GM18507 (cell line): Measurements from ENCODE around the gene PEX11B.
A peak's percentile ranks its signal among the peaks of the same experiment; 100 is the strongest.
"Not testable (repeated sequence)": the region's sequence is repeated elsewhere in the genome, so short reads cannot be mapped to it uniquely, and the experiment has no call there.

Experiments
- DNase-seq: peaks from one replicate; pipeline ENCODE4 v3.0.0; 2011; ENCODE audit warnings: low read depth; ENCODE audit not compliant: insufficient read length; ENCODE audit errors: extremely low spot score
- FAIRE-seq: peaks from 2 replicates; lab custom pipeline; 2011; peaks lifted over from hg19 to GRCh38; lab: Jason Lieb, UNC

The PEX11B gene

DNA sequence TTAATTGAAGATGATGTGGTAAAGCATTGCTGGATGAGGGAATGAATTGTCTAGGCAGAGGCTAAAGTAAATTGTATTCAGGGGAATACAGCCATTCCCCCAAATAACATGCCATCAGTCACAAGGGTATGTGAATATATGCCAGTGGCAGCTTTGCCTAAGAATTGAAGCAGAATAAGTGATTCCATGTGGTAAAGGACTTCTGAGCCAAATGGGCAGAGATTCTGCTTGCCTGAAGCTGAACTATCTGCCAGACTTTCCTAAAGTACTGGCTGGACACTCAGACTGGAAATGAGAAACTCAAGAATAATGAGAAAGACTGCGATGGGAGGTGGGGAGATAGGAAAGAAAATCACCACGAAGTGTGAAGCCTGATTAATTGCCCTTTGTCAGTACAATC lies 36.9 kb upstream of the PEX11B start:
- FAIRE-seq (no peak), DNase-seq (no peak)

GRCh38 chr1:145953861-145954260 lies 35.3 kb upstream of the PEX11B start:
- DNase-seq (no peak), FAIRE-seq (no peak)

DNA sequence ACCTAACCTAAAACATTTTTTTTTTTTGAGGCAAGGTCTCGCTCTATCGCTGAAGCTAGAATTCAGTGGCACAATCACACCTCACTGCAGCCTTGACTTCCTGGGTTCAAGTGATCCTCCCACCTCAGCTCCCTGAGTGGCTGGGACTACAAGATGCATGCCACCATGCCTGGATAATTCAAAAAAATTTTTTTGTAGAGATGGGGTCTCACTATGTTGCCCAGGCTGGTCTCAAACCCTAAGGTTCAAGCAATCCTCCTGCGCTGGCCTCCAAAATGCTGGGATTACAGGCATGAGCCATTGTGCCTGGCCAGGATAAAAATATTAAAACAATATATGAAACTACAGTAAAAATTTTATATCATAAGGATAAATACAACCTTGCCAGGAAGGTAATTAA lies 34.4 kb upstream of the PEX11B start:
- no peak for DNase-seq
- FAIRE-seq, result no peak

GRCh38 chr1:145951526-145951925 lies 33.0 kb upstream of the PEX11B start:
- no peak for FAIRE-seq

DNA sequence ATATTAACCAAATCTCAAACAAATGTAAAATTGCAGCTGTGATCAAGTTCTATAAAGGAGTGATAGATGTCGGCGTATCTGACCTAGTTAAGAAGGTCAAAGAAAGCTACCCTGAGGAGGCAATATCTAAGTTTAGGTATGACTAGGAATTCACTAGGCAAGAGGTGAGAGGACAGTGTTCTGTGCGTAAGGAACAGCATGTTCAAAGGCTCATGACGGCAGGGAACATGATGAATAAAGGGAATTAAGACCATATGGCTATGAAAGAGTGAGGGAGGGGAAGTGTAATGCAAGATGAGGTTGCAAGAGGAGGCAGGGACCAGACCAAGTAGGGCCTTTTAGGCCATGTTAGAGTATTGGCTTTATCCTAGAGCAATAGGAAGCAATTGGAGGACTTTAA lies 30.7 kb upstream of the PEX11B start:
- DNase-seq, result no peak
- no peak for FAIRE-seq

More at GRCh38 chr1:145951526-145951925, 33.0 kb upstream of the PEX11B start:
- no peak for DNase-seq

- DNase-seq (no peak), FAIRE-seq (no peak)
Measured at GRCh38 chr1:145947551-145947950, 29.0 kb upstream of the PEX11B start.

DNA sequence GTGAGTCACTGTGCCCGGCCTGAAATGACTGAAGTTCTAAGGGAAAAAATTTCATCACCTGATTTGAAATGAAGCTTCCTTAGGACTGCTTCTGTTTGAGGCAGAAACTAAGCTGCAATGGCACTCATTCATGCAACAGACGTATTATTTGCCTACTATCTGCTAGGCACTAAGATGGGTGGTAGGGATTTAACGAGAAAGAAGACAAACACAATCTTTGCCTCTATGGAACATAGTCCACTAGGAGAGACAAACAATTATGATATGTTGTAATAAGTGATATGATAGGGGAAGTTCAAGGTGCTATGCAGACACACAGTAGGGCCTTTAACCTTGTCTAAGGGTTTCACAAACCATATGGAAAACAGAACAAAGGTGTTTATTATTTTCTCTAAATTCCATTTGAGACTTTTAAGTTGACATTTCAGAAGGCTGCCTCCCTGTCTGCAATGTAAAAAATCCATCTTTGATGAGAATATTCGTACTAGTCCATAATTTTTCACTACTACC lies 28.0 kb upstream of the PEX11B start:
- no peak for DNase-seq
- FAIRE-seq, result no peak

GRCh38 chr1:145944532-145944931 lies 26.0 kb upstream of the PEX11B start:
- FAIRE-seq (no peak), DNase-seq (no peak)

DNA sequence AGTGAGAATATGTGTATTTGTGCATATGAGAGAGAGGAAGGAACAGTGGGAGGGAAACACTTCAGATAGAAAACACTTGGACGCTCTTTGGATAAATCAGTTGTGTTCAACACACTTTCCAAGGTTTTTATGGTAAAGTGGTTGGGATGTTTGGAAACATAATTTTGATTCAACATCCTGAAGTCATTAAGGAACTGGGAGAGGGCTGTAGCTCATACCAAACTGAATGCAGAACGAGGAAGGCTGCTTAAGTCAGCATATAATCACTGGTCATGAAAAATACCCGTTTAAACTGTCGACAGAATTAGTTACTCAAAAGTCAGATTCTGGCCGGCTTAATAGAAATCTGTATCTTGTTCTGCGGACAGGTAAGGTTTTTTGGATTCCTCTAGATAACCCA lies 24.4 kb upstream of the PEX11B start:
- DNase-seq (no peak), FAIRE-seq (no peak)

DNA sequence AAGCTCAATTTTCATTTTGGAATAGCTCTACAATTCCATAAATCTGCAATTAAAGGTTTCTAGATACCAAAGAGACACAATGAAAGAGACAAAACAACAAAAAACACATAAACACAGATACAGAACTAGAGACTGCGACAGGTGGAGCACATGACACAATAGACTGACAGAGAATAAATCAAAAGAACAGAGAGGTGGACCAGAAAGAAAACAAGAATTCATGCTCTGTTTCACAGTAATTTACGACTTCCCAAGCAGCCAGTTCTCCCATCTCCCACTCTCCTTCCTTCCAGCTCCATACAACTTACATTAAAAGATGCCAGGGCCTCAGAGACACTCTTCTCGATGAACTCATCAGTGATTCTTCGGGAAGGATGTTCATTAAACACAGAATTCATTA lies 23.9 kb upstream of the PEX11B start:
- FAIRE-seq (no peak), DNase-seq (no peak)

- no peak for FAIRE-seq
Measured at GRCh38 chr1:145937436-145937835, 18.9 kb upstream of the PEX11B start.

GRCh38 chr1:145936247-145936646 lies 17.7 kb upstream of the PEX11B start:
- no peak for DNase-seq
- no peak for FAIRE-seq

More at GRCh38 chr1:145937436-145937835, 18.9 kb upstream of the PEX11B start:
- no peak for DNase-seq

DNA sequence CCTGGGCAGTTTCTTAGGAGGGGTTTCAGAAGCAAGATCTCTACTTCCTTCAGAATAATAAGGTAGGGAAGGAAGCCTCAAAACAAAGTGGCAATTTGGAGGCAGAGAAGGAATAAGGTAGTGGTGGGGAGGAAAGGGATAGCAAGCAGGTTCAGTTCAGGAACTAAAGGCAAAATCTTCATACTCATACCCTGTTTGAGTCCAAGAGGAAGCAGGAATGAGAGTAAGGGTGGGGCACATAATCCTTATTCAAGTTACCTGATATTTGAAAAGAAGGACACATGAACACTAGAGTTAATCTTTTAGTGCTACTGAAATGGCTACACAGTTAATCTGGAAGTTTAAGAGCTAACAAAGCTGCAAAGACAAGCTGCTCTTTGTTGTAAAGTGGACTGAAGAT lies 17.2 kb upstream of the PEX11B start:
- FAIRE-seq (no peak), DNase-seq (no peak)

DNA sequence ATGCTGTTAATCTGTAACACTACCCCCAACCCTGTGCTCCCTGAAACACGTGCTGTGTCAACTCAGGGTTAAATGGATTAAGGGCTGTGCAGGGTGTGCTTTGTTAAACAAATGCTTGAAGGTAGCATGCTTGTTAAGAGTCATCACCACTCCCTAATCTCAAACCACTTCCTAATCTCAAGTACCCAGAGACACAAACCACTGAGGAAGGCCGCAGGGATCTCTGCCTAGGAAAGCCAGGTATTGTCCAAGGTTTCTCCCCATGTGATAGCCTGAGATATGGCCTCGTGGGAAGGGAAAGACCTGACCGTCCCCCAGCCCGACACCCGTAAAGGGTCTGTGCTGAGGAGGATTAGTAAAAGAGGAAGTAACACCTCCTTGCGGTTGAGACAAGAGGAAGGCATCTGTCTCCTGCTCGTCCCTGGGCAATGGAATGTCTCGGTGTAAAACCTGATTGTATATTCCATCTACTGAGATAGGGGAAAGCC lies 14.0 kb upstream of the PEX11B start:
- not testable (repeated sequence) for FAIRE-seq, DNase-seq

- FAIRE-seq (no peak), DNase-seq (no peak)
Measured at GRCh38 chr1:145927916-145928643, 9.6 kb upstream of the PEX11B start.

DNA sequence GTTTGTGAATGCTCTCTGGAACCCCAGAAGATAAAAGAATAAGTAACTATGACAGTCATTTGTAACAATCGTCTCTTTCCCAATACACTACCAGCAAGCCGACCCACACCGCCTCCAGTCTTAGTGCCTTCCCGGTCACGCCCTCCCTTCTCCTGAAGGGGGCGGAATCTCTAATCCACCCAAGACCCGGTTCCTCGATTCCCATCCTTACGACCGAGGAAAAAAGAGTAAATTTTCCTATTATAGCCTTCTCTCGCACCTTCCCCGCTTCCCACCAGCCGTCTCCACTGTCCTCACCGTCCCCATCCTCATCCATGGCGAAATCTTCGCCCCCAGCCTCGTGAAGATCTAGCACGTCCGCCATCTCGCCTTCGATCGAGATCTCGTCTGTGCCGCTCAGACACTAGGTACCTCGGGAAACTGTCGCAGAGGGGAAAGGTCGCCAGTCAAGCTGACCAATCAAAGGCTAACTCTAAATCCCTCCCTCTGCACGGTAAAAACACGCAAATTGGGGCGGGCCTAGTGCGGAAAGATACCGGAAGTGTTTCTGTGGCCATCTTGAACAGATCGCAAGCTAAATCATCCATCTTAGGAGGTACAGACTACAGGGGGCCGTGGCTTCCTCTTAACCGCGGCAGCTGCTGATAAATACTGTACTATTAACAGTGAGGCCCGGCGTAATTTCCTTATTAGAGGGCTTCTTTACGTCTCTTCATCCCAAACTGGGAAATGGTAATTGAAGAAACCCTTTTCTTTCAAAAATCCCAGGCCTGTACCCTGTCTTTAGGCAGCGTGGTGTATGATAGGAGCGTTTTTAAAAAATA lies 8.8 kb upstream of the PEX11B start, which contains the start of gene RBM8A:
RBM8A (minus strand) TSS at position 422 of the 824 bp plus-strand sequence; CDS start at position 364, 58 bp downstream.
- DNase-seq (peak; percentile 58), FAIRE-seq (peak; percentile 96)

DNA sequence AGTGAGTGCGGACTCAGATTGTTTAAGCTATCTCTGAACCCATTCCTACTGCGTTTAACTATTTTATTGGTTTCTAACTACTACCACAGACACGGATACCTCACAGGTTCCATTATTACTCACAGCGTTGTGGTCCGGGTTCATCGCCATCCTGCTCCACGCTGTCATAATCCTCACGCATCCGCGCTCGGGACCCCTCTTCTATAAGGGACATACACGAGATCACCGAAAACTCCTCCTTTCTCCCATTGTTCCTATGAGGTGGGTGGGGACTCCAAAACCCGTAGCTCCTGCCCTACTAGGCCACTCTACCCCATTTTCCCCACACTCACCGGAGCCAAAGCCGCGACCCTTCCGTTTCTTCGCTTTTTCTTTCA lies 8.2 kb upstream of the PEX11B start:
- FAIRE-seq (no peak), DNase-seq (no peak)

DNA sequence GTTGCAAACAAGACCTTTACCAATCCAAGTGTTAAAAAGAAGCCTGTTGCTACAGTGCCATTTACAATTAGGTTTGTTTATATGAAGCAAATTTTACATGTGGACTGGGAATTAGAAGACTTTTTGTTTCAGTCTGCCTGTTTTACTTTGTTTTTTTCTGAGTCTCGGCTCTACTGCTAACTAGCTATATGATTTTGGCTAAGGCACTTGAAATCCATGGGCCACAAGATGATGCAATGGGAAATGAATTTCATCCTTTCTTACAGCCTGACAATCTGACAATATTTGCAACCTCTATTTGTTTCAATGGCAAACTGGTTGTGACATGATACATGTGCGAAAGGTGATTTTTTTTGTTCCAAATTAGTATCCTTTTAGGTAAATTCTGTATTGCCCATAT lies 3.7 kb upstream of the PEX11B start:
- no peak for FAIRE-seq
- DNase-seq, result no peak

DNA sequence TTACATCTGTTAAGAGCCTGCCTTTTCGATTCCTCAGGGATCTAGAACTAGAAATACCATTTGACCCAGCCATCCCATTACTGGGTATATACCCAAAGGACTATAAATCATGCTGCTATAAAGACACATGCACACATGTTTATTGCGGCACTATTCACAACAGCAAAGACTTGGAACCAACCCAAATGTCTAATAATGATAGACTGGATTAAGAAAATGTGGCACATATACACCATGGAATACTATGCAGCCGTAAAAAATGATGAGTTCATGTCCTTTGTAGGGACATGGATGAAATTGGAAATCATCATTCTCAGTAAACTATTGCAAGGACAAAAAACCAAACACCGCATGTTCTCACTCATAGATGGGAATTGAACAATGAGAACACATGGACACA lies 1.8 kb upstream of the PEX11B start:
- DNase-seq, FAIRE-seq: not testable (repeated sequence)
